ENCODE data around the gene LLCFC1. TPM values are rescaled to one million over a fixed set of nuclear protein-coding genes. Genes with fewer than 3 reads are reported as not detected.
A peak's percentile ranks its signal among the peaks of the same experiment; 100 is the strongest.
"Not testable (repeated sequence)": the region's sequence is repeated elsewhere in the genome, so short reads cannot be mapped to it uniquely, and the experiment has no call there.

Gene LLCFC1
- total RNA-seq, 1 donor from 2014 or later, result not detected

- DNase-seq (ENCODE audit: low spot score), result no peak
Observed at GRCh38 chr7:142941541-142941940, 2.3 kb downstream of the LLCFC1 start.

- DNase-seq (ENCODE audit: low spot score), result no peak
Observed at GRCh38 chr7:142942746-142943145, 3.5 kb downstream of the LLCFC1 start.

DNA sequence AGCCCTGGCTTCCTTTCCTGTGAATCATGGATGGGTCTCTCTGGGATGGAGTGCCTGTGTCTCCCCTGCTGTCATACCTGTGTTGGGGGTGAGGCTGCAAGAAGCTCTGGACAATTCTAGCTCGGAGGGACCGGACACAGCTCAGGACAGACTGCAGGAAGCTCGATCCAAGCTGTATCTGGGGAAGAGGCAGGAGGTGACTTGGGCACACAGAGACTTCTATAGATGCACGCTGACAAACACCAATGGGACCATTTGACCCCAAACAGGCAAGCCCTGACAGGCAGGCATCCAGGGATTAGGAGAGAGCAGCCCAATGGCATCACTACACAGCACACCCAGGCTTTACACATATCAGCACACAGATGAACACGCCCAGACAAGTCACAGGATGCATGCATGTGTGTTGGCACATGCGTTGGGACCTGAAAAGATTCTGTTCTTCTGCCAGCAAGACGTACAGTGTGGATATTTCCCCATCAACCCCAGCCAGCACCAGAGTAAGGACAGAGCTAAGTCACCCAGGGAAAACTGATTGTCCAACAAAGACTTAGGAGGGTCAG is 4.5 kb downstream of the LLCFC1 start:
- DNase-seq (ENCODE audit: low spot score), result peak; percentile 74

DNA sequence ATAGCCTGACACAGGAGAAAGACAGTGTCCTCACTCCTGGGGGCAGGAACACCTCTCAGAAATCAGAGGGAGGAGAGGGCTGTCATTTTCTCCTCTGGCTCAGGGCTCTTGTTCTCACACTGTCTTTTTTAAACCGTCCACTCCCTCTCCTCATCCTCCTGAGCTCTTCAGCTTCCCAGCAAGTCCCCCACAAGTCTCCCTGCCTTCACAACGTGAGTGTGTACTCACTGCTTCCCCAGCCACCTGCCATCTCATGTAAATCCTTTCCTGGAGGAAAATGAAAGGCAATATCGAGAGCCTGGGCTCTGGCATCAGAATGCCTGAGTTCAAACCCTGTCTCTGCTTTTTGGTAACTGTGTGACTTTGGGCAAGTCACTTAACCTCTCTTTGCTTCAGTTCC is 5.7 kb downstream of the LLCFC1 start:
- DNase-seq (ENCODE audit: low spot score), result no peak

GRCh38 chr7:142948603-142949002 is 9.3 kb downstream of the LLCFC1 start:
- no peak for DNase-seq (ENCODE audit: low spot score)

- DNase-seq (ENCODE audit: low spot score), result no peak
Observed at GRCh38 chr7:142950235-142950634, 11.0 kb downstream of the LLCFC1 start.

DNA sequence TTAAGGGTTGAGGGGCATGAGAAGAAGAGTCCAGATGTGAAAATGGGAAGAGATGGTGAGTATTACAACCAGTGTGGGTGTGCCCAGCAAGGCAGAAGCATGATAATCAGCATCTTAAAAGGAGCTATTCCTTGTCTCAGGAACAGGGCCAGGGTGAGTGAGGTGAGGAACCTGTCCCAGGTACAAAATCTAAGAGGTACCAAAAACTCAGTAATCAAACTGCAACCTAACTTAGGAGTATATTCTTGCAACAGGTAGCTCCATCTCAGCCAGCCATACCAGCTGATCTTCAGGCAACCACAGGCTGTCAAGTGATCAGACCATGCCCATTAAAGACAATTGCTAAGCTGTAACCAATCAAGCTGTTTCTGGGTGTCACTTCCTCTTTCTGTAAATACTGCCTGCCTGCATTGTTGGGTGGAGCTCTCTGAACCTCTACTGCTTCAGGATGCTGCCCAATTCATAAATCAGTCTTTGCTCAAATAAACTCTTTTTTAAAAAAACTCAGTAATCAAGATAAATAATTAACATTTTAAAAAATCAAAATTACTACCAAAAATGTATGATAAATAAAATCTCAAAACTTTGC is 15.5 kb downstream of the LLCFC1 start:
- no peak for DNase-seq (ENCODE audit: low spot score)

- no peak for DNase-seq (ENCODE audit: low spot score)
Observed at GRCh38 chr7:142956951-142957623, 17.8 kb downstream of the LLCFC1 start.

GRCh38 chr7:142957723-142958122 is 18.4 kb downstream of the LLCFC1 start:
- no peak for DNase-seq (ENCODE audit: low spot score)

GRCh38 chr7:142959202-142959601 is 19.9 kb downstream of the LLCFC1 start:
- DNase-seq (ENCODE audit: low spot score), result no peak

DNA sequence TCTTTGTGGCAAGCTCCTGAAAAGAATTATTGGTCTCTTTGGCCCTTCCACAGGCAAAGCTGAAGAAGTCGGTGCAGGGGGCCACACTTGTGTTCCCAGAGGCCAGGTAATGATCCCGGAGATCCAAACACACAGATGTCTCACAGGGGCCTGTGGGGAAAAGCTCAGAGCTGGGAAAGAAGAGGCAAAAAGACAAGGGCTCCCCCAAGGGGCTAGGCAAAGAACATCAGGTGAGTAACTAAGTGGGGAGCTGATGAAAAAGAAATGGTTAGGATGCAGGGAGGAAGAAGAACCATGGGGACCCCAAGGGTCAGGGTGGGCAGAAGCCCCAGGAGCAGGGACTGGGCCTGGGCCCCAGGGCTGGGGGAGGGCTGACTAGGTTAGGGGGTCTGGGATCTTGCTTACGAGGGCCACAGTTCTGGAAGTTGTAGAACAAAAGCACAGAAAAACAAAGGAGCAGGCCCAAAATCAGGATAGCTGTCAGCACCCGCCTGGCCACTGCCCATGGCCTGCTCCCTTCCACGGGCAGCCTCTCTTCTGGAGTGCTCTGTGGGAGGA is 21.8 kb downstream of the LLCFC1 start:
- no peak for DNase-seq (ENCODE audit: low spot score)

- no peak for DNase-seq (ENCODE audit: low spot score)
Observed at GRCh38 chr7:142961595-142961972, 22.3 kb downstream of the LLCFC1 start.

DNA sequence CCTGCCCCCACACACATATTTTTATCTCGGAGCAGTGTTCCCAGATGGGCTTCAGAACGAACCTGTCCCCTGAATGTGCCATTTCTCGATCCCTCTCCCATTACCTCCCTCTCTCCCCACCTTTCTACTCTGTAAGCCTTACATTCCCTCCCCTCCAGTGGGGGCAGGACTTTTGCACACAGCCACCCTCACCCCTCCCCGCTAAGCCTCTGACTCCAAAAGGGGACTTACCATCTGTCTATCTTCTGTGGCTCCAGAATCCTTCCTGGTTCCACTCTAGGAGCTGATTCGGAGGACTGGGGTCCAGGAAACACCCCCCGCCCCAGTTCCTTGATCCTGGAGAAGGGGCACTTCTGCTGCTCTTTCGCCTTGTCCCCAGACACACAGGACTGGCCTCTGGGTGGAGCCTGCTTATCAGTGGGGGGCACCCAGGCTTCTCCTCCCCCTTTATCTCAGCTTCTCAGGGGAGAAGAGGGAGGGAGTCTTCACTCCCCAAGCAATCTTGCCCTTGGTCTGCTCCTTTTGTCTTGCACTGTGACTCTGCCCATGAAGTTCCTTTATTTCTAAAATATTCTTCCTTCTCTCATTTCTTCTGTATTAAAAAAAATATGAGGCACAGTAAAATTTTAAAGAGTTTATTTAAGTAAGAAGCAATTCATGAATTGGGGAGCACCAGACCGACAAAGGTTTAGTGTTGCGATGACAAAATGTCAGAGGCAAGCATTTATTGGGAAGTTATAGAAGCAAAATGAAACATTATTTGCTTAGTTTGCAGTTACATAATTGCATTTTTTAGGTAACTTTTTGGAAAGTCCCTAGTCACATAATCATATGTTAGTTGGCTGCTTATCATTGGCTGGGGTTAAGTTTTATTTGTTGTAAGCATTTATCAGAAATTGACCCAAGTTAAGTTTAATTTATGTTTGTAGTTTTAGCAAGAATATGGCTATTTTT is 23.0 kb downstream of the LLCFC1 start, which contains the start of gene KEL:
Gene KEL (minus strand): TSS at position 391 of the 954 bp plus-strand sequence. CDS start 157 bp downstream, at position 234.
- no peak for DNase-seq (ENCODE audit: low spot score)

DNA sequence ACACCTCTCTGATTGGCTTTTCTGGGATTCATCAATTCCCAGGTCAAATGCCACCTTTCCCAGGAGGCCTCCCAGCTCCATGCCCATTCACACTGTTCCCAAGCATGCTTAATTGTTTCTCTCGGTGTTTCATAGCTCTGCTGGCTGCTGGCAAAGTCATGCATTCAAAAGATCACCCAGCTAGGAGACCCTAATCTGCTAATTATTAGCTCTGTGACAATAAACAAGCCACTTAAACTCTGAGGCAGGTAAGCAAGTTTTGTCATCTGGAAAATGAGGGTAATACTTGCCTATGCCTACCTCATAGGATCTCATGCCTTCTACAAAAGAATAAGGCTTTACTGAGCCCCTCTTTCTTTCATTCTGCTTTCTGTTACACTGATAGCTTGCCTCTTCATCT is 23.7 kb downstream of the LLCFC1 start:
- DNase-seq (ENCODE audit: low spot score), result no peak

DNA sequence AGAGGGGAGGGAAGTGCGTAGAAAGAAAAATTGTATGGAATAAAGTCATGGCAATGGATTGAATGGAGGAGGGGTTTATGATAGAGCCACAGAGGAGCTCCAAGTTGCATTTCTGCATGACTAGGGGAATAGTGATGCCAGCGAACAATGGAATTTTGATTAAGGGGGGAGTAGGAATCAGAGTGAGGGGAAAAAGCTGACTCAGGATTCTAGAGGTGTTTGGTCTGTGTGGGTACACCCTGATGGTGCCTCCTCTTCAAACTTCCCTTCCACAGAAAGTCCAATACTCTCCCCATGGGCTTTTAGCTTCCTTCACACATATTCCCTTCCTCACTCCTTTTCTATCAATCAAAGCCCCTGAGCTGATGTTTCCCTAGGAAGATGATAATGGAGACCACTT is 24.7 kb downstream of the LLCFC1 start:
- DNase-seq (ENCODE audit: low spot score), result no peak

DNA sequence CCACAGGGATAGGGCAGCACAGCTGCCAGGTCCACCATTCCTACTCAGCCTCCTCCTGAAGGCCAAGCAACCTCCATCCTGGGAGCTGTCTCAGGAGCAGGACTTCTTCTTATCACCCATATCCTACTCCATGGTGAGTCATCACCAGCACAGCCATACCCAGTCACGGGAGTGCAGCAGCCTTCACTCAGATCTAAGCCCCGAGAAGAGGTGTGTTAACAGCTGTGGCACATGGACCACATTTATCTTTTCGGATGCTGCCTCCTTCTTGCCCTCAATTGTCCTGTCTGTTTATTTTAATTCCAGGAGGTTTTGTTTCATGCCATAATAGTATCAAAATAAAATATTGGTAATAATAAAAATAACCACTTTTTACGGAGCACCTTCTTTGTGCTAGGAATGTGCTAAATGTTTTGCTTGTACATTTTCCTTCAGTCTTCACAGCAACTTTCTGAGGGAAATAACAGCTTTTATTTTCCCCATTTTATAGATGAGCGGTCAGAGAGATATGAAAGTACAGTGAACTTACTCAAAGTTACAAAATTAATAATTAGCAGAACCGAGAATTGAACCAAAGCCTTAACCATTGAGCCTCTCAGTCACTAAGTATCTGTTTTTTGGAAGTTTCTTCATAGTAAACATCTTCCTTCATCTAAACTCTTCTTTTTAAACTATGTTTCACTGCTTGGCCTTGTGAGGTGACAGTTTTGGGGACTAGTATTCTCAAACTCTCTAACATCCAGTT is 25.4 kb downstream of the LLCFC1 start:
- DNase-seq (ENCODE audit: low spot score), result no peak

DNA sequence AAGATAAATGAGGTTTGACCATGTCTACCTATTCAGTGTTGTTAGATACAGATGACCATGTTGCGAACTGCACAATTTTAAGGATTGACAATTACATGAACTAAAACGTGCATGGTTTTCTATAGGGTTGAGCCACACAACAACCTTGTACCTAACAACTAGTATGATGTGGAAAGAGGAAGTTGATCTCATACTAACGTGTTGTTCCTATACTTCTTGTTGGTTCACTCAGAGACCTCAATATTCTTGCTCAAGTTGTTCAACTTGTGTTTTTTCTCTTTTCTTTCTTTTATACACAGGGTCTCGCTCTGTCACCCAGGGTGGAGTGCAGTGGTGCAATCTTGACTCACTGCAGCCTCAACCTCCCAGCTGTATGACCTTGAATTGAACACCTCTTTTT is 28.9 kb downstream of the LLCFC1 start:
- DNase-seq (ENCODE audit: low spot score), result no peak

GRCh38 chr7:142969183-142969582 is 29.9 kb downstream of the LLCFC1 start:
- DNase-seq (ENCODE audit: low spot score), result no peak

- DNase-seq (ENCODE audit: low spot score), result no peak
Observed at GRCh38 chr7:142974626-142975025, 35.3 kb downstream of the LLCFC1 start.

GRCh38 chr7:142978402-142978801 is 39.1 kb downstream of the LLCFC1 start:
- not testable (repeated sequence) for DNase-seq (ENCODE audit: low spot score)

GRCh38 chr7:142983825-142984224 is 44.5 kb downstream of the LLCFC1 start:
- no peak for DNase-seq (ENCODE audit: low spot score)

All from ureter (tissue), 1 donor.